ENCODE results near the gene RBM3.

Gene RBM3

GRCh38 chrX:48617542-48618340, 43.5 kb downstream of the RBM3 start:
- Histone ChIP-seq H3K9me2 (ENCODE audit: low read depth, low read length) (no peaks in the 10 kb centered on the region), H3K4me2 (ENCODE audit: low read length) (no peak overlapping the region), H3K27me3 (ENCODE audit: insufficient read depth, low read length) (no peaks in the 10 kb centered on the region), H3K79me2 (ENCODE audit: insufficient read depth, low read length) (no peaks in the 10 kb centered on the region), H2AFZ (ENCODE audit: low read length) (no peak overlapping the region), H4K20me1 (ENCODE audit: insufficient read depth, low read length) (no peaks in the 10 kb centered on the region), H3F3A (ENCODE audit: insufficient read depth, low read length) (no peaks in the 10 kb centered on the region), H3K4me1 (ENCODE audit: insufficient read depth, low read length, severe bottlenecking) (no peaks in the 10 kb centered on the region), H3K27ac (ENCODE audit: low read depth, low read length, poor library complexity, severe bottlenecking) (no peak overlapping the region), H3K36me3 (ENCODE audit: insufficient read depth, low read length) (no peaks in the 10 kb centered on the region), H3K9ac (ENCODE audit: low read length) (no peak overlapping the region), H3K9me3 (ENCODE audit: low read length) (no peaks in the 10 kb centered on the region), H3K4me3 (ENCODE audit: low read depth, low read length, poor library complexity, severe bottlenecking) (no peak overlapping the region)
- TF ChIP-seq CTCF (IDR thresholded peaks at IDR 0.05; ENCODE audit: low read length), result no peak
- TF ChIP-seq EZH2 (IDR thresholded peaks at IDR 0.05; ENCODE audit: borderline replicate concordance, low read length), result no peak

GRCh38 chrX:48626401-48627298, 52.4 kb downstream of the RBM3 start:
- H3K9ac ChIP-seq (ENCODE audit: low read length), result no peak overlapping the region
- H2AFZ ChIP-seq (ENCODE audit: low read length), result no peak overlapping the region
- no peak for TF ChIP-seq CTCF (IDR thresholded peaks at IDR 0.05; ENCODE audit: low read length)
- no peaks in the 10 kb centered on the region for H3K9me2 ChIP-seq (ENCODE audit: low read depth, low read length)
- H3K36me3 ChIP-seq (ENCODE audit: insufficient read depth, low read length), result no peaks in the 10 kb centered on the region
- no peaks in the 10 kb centered on the region for H3F3A ChIP-seq (ENCODE audit: insufficient read depth, low read length)
- no peak overlapping the region for H3K4me3 ChIP-seq (ENCODE audit: low read depth, low read length, poor library complexity, severe bottlenecking)
- H3K4me2 ChIP-seq (ENCODE audit: low read length), result no peak overlapping the region
- peaks cover 6% of the 10 kb centered on the region for H3K4me1 ChIP-seq (ENCODE audit: insufficient read depth, low read length, severe bottlenecking)
- no peak overlapping the region for H3K27ac ChIP-seq (ENCODE audit: low read depth, low read length, poor library complexity, severe bottlenecking)
- no peaks in the 10 kb centered on the region for H3K9me3 ChIP-seq (ENCODE audit: low read length)
- H3K27me3 ChIP-seq (ENCODE audit: insufficient read depth, low read length), result no peaks in the 10 kb centered on the region
- H3K79me2 ChIP-seq (ENCODE audit: insufficient read depth, low read length), result no peaks in the 10 kb centered on the region
- no peaks in the 10 kb centered on the region for H4K20me1 ChIP-seq (ENCODE audit: insufficient read depth, low read length)

Data from OCI-LY1 (cell line).